Mesothelial cell of epicardium (in vitro differentiated cells): ENCODE results near the gene AP2A1. TPM values are rescaled to one million over a fixed set of nuclear protein-coding genes. Genes with fewer than 3 reads are reported as not detected.

Experiments
- DNase-seq, 2 experiments: peaks; one replicate each; pipeline ENCODE4 v3.0.0; 2021; ENCODE audit warnings: low spot score in 2 of 2; ENCODE audit not compliant: unreplicated experiment in 2 of 2
- H3K27ac Mint-ChIP-seq: 2 replicates; pipeline ENCODE4 v1.8.0; 2021; ENCODE audit warnings: mixed read lengths
- H3K27me3 Mint-ChIP-seq: 2 replicates; pipeline ENCODE4 v1.8.0; 2021; ENCODE audit warnings: low read depth, mixed read lengths
- H3K36me3 Mint-ChIP-seq: 2 replicates; pipeline ENCODE4 v1.8.0; 2021; ENCODE audit warnings: mixed read lengths
- H3K4me1 Mint-ChIP-seq: 2 replicates; pipeline ENCODE4 v1.8.0; 2021; ENCODE audit warnings: mixed read lengths
- H3K4me3 Mint-ChIP-seq: 2 replicates; pipeline ENCODE4 v1.8.0; 2021; ENCODE audit warnings: mild to moderate bottlenecking, moderate library complexity, mixed read lengths
- H3K9me3 Mint-ChIP-seq: 2 replicates; pipeline ENCODE4 v1.8.0; 2021; ENCODE audit warnings: mixed read lengths
- total RNA-seq: library from RNA; stranded (reverse); gene quantifications from 3 replicates; pipeline ENCODE4 v1.2.1, GENCODE V29; 2021
- TF ChIP-seq, protein P1 (sequence below): fragments of 200-600 bp; sonication (generic); IDR thresholded peaks from one replicate; pipeline ENCODE4 v1.5.0; 2021; ENCODE audit warnings: antibody characterized with exemption; ENCODE audit not compliant: unreplicated experiment

AP2A1 gene
- total RNA-seq, 1 donor from 2014 or later = 85.2 TPM

DNA sequence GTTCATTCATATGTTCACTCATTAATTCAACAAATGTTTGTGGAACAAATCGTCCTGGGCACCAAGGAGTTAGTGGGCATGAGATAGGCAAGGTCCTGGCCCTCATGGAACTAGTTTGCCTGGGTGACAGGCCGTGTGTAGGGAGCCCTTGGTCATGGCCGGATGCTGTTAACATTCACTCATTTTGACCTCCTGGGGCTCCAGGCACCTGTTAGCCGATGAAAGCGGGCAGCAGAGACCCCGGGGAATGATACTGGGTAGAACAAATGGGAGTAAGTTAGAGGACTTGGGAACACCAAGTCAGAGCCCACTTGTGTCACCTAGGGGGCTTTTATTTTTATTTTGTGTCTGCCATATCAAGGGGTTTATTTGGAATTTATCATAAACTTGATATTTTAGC lies 57.9 kb downstream of the AP2A1 start:
- Mint-ChIP-seq H3K4me3 (no peak overlapping the region), H3K9me3 (no peaks in the 10 kb centered on the region), H3K27ac (no peak overlapping the region), H3K4me1 (peaks cover 11% of the 10 kb centered on the region), H3K36me3 (peaks cover 19% of the 10 kb centered on the region), H3K27me3 (no peaks in the 10 kb centered on the region)
- TF ChIP-seq, protein P1, sequence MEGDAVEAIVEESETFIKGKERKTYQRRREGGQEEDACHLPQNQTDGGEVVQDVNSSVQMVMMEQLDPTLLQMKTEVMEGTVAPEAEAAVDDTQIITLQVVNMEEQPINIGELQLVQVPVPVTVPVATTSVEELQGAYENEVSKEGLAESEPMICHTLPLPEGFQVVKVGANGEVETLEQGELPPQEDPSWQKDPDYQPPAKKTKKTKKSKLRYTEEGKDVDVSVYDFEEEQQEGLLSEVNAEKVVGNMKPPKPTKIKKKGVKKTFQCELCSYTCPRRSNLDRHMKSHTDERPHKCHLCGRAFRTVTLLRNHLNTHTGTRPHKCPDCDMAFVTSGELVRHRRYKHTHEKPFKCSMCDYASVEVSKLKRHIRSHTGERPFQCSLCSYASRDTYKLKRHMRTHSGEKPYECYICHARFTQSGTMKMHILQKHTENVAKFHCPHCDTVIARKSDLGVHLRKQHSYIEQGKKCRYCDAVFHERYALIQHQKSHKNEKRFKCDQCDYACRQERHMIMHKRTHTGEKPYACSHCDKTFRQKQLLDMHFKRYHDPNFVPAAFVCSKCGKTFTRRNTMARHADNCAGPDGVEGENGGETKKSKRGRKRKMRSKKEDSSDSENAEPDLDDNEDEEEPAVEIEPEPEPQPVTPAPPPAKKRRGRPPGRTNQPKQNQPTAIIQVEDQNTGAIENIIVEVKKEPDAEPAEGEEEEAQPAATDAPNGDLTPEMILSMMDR = no peak
- DNase-seq = no peak

DNA sequence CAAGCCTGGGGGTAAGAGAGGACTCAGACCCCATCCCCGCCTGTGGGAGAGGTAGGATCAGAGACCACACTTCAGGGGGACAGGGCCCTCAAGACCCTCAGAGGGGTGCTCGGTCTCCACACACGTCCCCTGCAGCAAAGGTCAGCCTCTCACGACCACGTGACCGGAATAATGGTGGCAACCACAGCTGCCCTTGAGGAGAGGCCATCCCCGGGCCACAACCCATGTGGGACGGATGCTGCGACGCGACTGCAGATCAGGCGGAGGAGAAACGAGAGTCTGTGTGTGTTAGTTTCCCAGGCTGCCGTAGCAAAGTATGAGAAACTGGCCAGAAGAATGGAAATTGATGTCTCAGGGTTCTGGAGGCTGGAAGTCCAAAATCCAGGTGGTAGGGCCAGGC lies 60.2 kb downstream of the AP2A1 start:
- H3K36me3 Mint-ChIP-seq = peaks cover 15% of the 10 kb centered on the region
- H3K4me1 Mint-ChIP-seq = no peaks in the 10 kb centered on the region
- no peaks in the 10 kb centered on the region for H3K9me3 Mint-ChIP-seq
- no peak for DNase-seq
- H3K27me3 Mint-ChIP-seq = no peaks in the 10 kb centered on the region
- no peak overlapping the region for H3K4me3 Mint-ChIP-seq
- H3K27ac Mint-ChIP-seq = peak overlapping the region; percentile 22
- TF ChIP-seq, protein P1 = no peak

DNA sequence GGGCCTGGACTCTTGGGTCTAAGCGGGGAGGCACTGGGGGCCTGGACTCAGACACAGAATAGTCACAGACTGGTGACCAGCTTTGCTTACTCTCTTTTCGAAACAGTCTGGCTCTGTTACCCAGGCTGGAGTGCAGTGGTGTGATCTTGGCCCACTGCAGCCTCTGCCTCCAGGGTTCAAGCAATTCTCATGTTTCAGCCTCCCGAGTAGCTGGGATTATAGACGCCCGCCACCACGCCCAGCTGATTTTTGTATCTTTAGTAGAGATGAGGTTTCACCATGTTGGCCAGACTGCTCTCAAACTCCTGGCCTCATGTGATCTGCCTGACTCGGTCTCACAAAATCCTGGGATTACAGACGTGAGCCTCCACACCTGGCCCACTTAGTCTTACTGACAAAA lies 62.4 kb downstream of the AP2A1 start:
- no peak overlapping the region for H3K27ac Mint-ChIP-seq
- no peak overlapping the region for H3K4me3 Mint-ChIP-seq
- peaks cover 14% of the 10 kb centered on the region for H3K36me3 Mint-ChIP-seq
- no peaks in the 10 kb centered on the region for H3K9me3 Mint-ChIP-seq
- no peaks in the 10 kb centered on the region for H3K27me3 Mint-ChIP-seq
- H3K4me1 Mint-ChIP-seq = no peaks in the 10 kb centered on the region
- DNase-seq = no peak
- TF ChIP-seq, protein P1 = no peak

DNA sequence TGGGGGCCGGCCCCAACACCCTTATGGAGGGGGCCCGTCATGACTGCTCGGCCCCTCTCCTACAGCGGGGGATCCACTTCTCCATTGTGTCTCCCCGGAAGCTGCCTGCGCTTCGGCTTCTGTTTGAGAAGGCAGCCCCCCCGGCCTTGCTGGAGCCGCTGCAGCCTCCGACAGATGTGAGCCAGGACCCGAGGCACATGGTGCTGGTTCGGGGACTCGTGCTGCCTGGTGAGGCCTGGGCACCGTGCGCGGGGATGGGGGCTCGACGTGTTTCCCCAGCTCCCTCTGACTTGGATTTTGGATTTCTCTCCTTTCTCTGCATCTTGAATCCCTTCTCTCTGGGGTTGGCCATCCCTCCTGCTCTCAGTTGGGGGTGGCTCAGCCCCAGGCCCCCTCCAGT lies 62.9 kb downstream of the AP2A1 start:
- Mint-ChIP-seq H3K27ac (no peak overlapping the region), H3K4me3 (no peak overlapping the region), H3K27me3 (no peaks in the 10 kb centered on the region), H3K4me1 (no peaks in the 10 kb centered on the region), H3K36me3 (peaks cover 16% of the 10 kb centered on the region), H3K9me3 (no peaks in the 10 kb centered on the region)
- DNase-seq = no peak
- TF ChIP-seq, protein P1 = no peak

DNA sequence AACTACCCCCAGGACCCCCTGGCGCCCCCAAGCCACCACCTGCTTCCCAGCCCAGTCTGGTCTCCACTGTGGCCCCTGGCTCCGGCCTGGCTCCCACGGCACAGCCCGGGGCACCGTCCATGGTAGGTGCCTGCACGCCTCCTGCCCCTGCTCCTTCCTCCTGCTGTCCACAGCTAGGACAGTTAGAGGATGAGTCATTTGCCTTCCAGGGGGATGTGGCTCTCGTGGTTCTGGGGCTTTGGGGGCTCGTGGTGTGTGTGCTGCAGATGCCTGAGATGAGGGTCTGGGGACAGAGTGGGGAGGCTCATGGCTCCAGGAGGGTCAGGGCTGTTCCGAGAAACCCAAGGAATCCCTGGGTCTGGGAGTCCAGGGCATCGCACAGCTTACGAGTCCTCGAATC lies 64.0 kb downstream of the AP2A1 start:
- Mint-ChIP-seq H3K27me3 (no peaks in the 10 kb centered on the region), H3K27ac (no peak overlapping the region), H3K9me3 (no peaks in the 10 kb centered on the region), H3K4me1 (no peaks in the 10 kb centered on the region), H3K36me3 (peaks cover 18% of the 10 kb centered on the region), H3K4me3 (no peak overlapping the region)
- DNase-seq = no peak
- TF ChIP-seq, protein P1 = no peak

DNA sequence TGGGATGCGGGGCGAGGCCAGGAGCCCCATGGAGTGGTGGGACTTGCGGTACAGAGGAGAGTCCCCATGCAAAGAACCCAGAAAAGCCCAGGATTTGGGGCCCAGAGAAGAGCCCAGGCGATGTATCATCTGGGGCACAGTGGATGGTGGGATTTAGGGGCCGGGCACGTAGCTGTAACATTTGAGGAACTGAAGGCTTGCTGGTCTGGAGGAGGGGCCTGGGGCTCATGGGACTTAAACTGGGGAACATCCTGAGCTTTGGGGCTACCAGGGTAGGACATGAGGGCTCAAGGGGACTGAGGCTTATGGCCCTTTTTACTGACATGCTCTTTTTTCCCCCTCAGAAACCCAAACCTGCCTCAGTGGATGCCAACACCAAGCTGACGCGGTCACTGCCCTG lies 64.8 kb downstream of the AP2A1 start:
- Mint-ChIP-seq H3K9me3 (no peaks in the 10 kb centered on the region), H3K36me3 (peaks cover 14% of the 10 kb centered on the region), H3K27me3 (no peaks in the 10 kb centered on the region), H3K4me1 (no peaks in the 10 kb centered on the region), H3K27ac (no peak overlapping the region), H3K4me3 (no peak overlapping the region)
- no peak for DNase-seq
- TF ChIP-seq, protein P1 = no peak
